Subcutaneous adipose tissue (tissue), 4 donors: Measurements from ENCODE around the gene ARMC2. TPM values are rescaled to one million over a fixed set of nuclear protein-coding genes. Genes with fewer than 3 reads are reported as not detected.

Experiments used
- total RNA-seq, 4 donors: library from RNA; depleted of rRNA; stranded (reverse); fragments of >200 nt; gene quantifications; one replicate each; pipeline ENCODE4 v1.1.0, GENCODE V29; 2016
- TF ChIP-seq, protein P1 (sequence below): fragments of 450-650 bp; IDR thresholded peaks from one replicate; pipeline ENCODE4 v1.5.1; 2016; ENCODE audit warnings: low read depth, mild to moderate bottlenecking, control low read depth, antibody characterized with exemption, moderate library complexity

Gene ARMC2, protein sequence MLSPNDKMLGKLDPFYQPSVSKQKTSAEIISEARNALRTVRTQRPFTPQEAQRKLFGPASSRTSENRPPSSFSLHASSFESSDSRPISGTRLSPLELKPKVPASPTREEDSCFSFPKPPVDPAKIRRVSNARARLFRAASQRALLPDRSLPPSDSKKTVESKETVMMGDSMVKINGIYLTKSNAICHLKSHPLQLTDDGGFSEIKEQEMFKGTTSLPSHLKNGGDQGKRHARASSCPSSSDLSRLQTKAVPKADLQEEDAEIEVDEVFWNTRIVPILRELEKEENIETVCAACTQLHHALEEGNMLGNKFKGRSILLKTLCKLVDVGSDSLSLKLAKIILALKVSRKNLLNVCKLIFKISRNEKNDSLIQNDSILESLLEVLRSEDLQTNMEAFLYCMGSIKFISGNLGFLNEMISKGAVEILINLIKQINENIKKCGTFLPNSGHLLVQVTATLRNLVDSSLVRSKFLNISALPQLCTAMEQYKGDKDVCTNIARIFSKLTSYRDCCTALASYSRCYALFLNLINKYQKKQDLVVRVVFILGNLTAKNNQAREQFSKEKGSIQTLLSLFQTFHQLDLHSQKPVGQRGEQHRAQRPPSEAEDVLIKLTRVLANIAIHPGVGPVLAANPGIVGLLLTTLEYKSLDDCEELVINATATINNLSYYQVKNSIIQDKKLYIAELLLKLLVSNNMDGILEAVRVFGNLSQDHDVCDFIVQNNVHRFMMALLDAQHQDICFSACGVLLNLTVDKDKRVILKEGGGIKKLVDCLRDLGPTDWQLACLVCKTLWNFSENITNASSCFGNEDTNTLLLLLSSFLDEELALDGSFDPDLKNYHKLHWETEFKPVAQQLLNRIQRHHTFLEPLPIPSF
- total RNA-seq, result 1 to 10 TPM; 3.6 to 6.5 (median 5.2) TPM

- TF ChIP-seq, protein P1, sequence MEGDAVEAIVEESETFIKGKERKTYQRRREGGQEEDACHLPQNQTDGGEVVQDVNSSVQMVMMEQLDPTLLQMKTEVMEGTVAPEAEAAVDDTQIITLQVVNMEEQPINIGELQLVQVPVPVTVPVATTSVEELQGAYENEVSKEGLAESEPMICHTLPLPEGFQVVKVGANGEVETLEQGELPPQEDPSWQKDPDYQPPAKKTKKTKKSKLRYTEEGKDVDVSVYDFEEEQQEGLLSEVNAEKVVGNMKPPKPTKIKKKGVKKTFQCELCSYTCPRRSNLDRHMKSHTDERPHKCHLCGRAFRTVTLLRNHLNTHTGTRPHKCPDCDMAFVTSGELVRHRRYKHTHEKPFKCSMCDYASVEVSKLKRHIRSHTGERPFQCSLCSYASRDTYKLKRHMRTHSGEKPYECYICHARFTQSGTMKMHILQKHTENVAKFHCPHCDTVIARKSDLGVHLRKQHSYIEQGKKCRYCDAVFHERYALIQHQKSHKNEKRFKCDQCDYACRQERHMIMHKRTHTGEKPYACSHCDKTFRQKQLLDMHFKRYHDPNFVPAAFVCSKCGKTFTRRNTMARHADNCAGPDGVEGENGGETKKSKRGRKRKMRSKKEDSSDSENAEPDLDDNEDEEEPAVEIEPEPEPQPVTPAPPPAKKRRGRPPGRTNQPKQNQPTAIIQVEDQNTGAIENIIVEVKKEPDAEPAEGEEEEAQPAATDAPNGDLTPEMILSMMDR, result no peak
Measured at GRCh38 chr6:108848116-108848868, at the start of gene ARMC2. TSS of gene ARMC2 (plus strand) at chr6:108848422. CDS start at chr6:108854268, 5,846 bp downstream.

DNA sequence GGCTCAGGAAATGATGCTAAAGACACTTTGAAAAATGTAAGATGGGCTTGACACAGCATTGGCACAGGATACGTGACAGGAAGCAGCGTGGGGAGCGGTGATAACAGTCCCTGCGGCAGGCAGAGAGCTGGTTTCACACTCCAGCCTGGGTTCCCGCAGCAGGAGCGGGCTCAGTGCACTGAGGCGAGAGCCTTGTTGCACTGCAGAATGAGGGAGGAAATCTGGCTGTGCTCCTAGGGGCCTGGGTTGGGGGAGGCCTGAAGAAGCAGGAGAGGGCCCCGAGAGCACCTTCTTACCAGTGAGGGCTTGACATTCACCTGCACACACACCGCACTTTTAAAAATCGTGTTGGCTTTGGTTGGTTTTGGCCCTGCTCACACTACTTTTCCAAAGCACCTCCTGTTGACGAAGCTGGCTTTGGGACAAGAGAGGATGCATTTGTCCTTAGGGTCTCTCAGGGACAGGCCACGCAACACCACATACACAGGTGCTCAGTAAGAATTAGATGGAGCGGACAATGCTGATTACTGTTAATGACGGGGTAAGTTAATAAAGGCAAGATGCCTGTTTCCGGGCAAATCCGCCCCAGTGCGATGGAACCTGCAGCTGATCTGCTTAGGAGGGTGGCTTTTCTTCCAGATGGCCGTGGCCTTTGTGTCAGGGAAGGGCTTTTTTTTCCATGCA lies 49.4 kb upstream of the ARMC2 start:
- TF ChIP-seq, protein P1, result no peak

DNA sequence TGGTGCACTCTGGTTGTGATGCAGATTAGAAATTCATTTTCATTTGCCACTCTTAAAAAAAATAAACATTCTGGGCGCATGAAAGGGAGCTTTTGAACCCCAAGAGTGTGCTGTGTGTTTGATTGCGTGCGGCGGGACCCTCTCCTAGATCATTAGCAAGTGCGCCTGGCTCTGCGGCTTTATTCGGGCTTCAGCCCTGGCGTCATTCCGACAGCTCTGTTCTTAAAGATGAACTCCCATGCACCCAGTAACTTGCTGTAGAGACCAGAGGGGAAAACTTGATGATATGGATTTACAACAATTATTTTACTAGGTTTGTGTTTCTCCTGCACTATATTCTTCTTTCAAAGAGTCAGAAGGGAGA lies 48.9 kb upstream of the ARMC2 start:
- TF ChIP-seq, protein P1, result no peak

DNA sequence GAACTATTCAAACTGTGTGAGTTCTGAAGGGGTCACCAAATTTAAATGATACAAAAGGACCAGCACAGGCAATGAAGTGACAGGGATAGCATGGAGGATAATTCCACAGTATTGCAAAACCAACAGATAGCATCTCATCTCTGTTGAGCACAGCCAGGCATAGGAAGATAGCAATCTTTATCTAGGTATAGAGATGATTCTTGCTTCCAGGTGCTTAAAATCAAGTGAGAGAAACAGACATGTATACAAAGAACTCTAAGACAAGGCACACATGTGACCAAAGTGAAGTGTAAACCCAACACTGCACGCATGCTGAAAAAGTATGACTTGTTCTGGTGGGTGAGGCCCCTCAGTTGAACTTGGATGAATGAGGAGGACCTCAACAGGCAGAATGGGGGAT lies 48.4 kb upstream of the ARMC2 start:
- TF ChIP-seq, protein P1, result no peak

GRCh38 chr6:108800427-108800864 lies 47.8 kb upstream of the ARMC2 start:
- TF ChIP-seq, protein P1, result no peak

DNA sequence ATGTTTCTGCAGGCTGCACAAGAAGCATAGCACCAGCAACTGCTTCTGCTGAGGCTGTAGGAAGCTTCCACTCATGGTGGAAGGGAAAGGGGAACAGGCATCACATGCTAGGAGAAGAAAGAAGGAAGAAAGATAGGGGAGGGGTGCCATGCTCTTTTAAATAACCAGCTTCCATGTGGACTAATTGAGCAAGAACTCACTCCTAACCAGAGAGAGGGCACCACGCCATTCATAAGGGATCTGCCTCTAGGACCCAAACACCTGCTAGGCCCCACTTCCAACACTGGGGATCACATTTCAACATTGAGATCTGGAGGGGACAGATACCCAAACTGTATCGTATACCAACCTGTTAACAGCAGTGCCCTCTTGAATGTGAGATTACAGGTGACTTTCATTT lies 46.9 kb upstream of the ARMC2 start:
- TF ChIP-seq, protein P1, result no peak
